ENCODE measurements around the gene GRAMD4. TPM values are rescaled to one million over a fixed set of nuclear protein-coding genes. Genes with fewer than 3 reads are reported as not detected.

GRAMD4 gene
- total RNA-seq, 1 experiment from 2014 or later, result 23.4 TPM

DNA sequence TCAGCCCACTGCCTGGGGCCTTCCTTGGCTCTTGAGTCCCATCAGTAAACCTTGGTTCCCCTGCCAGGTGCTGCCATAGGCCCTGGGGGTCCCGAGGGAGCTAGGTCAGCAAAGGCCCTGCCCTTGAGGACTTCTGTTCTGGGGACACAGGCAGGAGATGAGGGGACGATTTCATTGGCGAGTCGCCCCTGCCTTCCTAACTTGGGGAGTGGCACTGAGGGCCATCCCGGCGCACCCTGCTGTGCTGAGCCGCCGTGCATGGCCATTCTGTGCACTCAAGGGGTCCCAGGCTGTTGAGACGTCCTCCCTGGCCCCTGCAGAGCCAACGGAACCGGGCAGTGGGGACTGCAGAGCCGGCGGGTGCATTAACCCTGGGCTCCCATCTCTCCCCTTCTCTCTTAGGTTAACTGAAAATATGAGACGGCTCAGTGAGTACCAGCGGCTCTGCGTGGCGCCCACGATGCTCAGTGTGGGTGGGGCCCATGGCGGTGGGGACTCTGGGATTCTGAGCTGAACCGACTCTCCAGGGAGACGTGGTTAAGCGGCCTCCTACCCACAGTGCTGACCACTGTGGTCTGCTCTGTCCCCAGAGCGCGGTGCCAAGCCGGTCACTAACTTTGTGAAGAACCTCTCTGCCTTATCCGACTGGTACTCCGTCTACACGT lies 43.4 kb downstream of the GRAMD4 start:
- CTCF ChIA-PET, result no interaction called here
- no peak overlapping the region for H3K27ac Mint-ChIP-seq (ENCODE audit: unreplicated experiment)

DNA sequence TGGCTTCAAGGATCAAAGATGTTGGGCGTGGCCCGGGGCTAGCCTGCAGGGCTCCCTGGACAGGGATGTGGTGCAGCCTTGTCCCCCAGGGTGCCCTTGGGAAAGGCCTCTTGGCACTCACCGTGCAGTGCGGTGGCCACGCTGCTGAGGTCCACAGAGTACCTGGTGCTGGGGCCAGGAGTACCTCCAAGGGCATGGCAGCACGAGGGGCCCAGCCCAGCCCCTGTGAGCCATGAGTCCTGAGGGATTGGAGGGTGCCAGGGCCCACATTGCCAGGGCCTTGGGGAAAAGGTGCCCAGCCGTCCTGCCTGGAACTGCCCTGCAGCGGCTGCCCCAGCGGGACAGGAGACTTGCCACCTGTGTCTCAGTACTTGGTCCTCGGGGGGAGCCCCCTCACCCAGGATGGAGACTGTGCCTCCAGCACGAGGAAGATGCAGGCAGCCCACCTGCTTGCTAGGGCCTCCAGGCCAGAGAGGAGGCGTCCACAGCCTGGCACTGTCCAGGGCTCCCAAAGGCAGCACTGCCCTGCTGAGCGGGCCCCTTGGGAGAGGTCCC lies 44.2 kb downstream of the GRAMD4 start:
- no peaks in the 10 kb centered on the region for H3K27me3 ChIP-seq (replicated peaks; ENCODE audit: control insufficient read depth, insufficient read depth, low read length)
- Mint-ChIP-seq H3K4me1 (ENCODE audit: low read depth, unreplicated experiment) (no peaks in the 10 kb centered on the region), H3K36me3 (ENCODE audit: insufficient read depth, unreplicated experiment) (no peaks in the 10 kb centered on the region), H3K4me3 (ENCODE audit: unreplicated experiment) (no peak overlapping the region), H3K27me3 (ENCODE audit: insufficient read depth, unreplicated experiment) (no peaks in the 10 kb centered on the region), H3K27ac (ENCODE audit: unreplicated experiment) (no peak overlapping the region), H3K9me3 (ENCODE audit: unreplicated experiment) (no peaks in the 10 kb centered on the region)
- H3K4me1 ChIP-seq, result no peaks in the 10 kb centered on the region
- H3K4me3 ChIP-seq (ENCODE audit: low read depth, low read length), result no peak overlapping the region
- intact Hi-C loops (cut with micrococcal nuclease; ENCODE audit: unreplicated experiment), result no loop called here
- no TSS peak for BruUV-seq (replicated peaks)
- H3K36me3 ChIP-seq (ENCODE audit: control insufficient read depth, insufficient read depth, low read length), result no peaks in the 10 kb centered on the region
- TF ChIP-seq, protein P1, sequence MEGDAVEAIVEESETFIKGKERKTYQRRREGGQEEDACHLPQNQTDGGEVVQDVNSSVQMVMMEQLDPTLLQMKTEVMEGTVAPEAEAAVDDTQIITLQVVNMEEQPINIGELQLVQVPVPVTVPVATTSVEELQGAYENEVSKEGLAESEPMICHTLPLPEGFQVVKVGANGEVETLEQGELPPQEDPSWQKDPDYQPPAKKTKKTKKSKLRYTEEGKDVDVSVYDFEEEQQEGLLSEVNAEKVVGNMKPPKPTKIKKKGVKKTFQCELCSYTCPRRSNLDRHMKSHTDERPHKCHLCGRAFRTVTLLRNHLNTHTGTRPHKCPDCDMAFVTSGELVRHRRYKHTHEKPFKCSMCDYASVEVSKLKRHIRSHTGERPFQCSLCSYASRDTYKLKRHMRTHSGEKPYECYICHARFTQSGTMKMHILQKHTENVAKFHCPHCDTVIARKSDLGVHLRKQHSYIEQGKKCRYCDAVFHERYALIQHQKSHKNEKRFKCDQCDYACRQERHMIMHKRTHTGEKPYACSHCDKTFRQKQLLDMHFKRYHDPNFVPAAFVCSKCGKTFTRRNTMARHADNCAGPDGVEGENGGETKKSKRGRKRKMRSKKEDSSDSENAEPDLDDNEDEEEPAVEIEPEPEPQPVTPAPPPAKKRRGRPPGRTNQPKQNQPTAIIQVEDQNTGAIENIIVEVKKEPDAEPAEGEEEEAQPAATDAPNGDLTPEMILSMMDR (IDR thresholded peaks at IDR 0.05; ENCODE audit: insufficient read depth in 1 of 2, low read depth in 1 of 2, low read length in 1 of 2, severe bottlenecking in 1 of 2, unreplicated experiment in 1 of 2), result no peak
- ChIA-PET POLR2A (no interaction called here), CTCF (no interaction called here)
- DNase-seq, result no peak
- H3K9me3 ChIP-seq, result no peaks in the 10 kb centered on the region

More for the DNA sequence above, 43.4 kb downstream of the GRAMD4 start:
- BruUV-seq (replicated peaks), result no TSS peak
- Histone ChIP-seq H3K4me1 (no peaks in the 10 kb centered on the region), H3K27me3 (replicated peaks; ENCODE audit: control insufficient read depth, insufficient read depth, low read length) (no peaks in the 10 kb centered on the region), H3K4me3 (ENCODE audit: low read depth, low read length) (no peak overlapping the region), H3K9me3 (no peaks in the 10 kb centered on the region), H3K36me3 (ENCODE audit: control insufficient read depth, insufficient read depth, low read length) (no peaks in the 10 kb centered on the region)
- no peak for DNase-seq
- Mint-ChIP-seq H3K9me3 (ENCODE audit: unreplicated experiment) (no peaks in the 10 kb centered on the region), H3K27me3 (ENCODE audit: insufficient read depth, unreplicated experiment) (no peaks in the 10 kb centered on the region), H3K4me1 (ENCODE audit: low read depth, unreplicated experiment) (no peaks in the 10 kb centered on the region), H3K36me3 (ENCODE audit: insufficient read depth, unreplicated experiment) (no peaks in the 10 kb centered on the region), H3K4me3 (ENCODE audit: unreplicated experiment) (no peak overlapping the region)
- TF ChIP-seq, protein P1 (IDR thresholded peaks at IDR 0.05; ENCODE audit: insufficient read depth in 1 of 2, low read depth in 1 of 2, low read length in 1 of 2, severe bottlenecking in 1 of 2, unreplicated experiment in 1 of 2), result no peak
- POLR2A ChIA-PET, result no interaction called here
- intact Hi-C loops (cut with micrococcal nuclease; ENCODE audit: unreplicated experiment), result no loop called here

DNA sequence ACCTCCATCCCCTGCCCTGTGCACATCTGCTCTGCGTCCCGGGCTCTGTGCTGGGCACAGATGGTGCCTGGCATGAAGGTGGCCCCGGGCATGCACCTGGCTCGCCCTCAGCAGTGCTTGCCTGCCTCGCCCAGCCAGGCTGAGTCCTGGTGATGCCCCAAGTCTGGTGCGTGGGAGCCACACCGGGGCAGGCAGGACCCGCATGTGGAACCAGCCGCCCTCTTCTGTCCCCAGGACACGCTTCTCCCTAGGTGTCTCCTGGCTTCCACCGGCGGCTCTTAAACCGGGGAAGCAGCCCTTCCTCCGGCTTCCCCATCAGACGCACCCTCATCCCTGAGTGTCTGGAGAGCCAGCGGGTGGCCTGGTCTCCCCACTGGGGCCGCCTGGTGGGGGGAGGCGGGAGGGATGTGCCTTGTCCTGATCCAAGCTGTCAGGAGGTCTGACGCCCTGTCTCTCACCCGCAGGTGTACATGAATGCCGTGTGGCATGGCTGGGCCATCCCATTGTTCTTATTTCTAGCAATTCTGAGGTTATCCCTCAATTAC lies 45.0 kb downstream of the GRAMD4 start:
- no peaks in the 10 kb centered on the region for H3K27me3 ChIP-seq (replicated peaks; ENCODE audit: control insufficient read depth, insufficient read depth, low read length)
- H3K9me3 Mint-ChIP-seq (ENCODE audit: unreplicated experiment), result no peaks in the 10 kb centered on the region
- no peak overlapping the region for H3K4me3 ChIP-seq (ENCODE audit: low read depth, low read length)
- POLR2A ChIA-PET, result no interaction called here
- H3K36me3 ChIP-seq (ENCODE audit: control insufficient read depth, insufficient read depth, low read length), result no peaks in the 10 kb centered on the region
- H3K36me3 Mint-ChIP-seq (ENCODE audit: insufficient read depth, unreplicated experiment), result no peaks in the 10 kb centered on the region
- BruUV-seq (replicated peaks), result no TSS peak
- H3K4me1 ChIP-seq, result no peaks in the 10 kb centered on the region
- H3K4me3 Mint-ChIP-seq (ENCODE audit: unreplicated experiment), result no peak overlapping the region
- no peak for DNase-seq
- H3K27ac Mint-ChIP-seq (ENCODE audit: unreplicated experiment), result no peak overlapping the region
- H3K4me1 Mint-ChIP-seq (ENCODE audit: low read depth, unreplicated experiment), result no peaks in the 10 kb centered on the region
- no peaks in the 10 kb centered on the region for H3K27me3 Mint-ChIP-seq (ENCODE audit: insufficient read depth, unreplicated experiment)
- TF ChIP-seq, protein P1 (IDR thresholded peaks at IDR 0.05; ENCODE audit: insufficient read depth in 1 of 2, low read depth in 1 of 2, low read length in 1 of 2, severe bottlenecking in 1 of 2, unreplicated experiment in 1 of 2), result peak in 1 of 2 experiments; percentile 5
- intact Hi-C loops (cut with micrococcal nuclease; ENCODE audit: unreplicated experiment), result no loop called here
- no peaks in the 10 kb centered on the region for H3K9me3 ChIP-seq
- CTCF ChIA-PET, result no interaction called here

Data from Caco-2 (cell line).